HEK293 (cell line): ENCODE results near the gene CCK.
A peak's percentile ranks its signal among the peaks of the same experiment; 100 is the strongest.

Experiments used
- CTCF ChIA-PET: fragments of 350-600 bp; formaldehyde crosslinking; extraction: SDS; loops from one replicate; lab custom pipeline; 2021; ENCODE audit warnings: antibody characterized with exemption; lab: Yijun Ruan, JAX
- POLR2A ChIA-PET: fragments of 300-600 bp; formaldehyde crosslinking; extraction: SDS; loops from one replicate; lab custom pipeline; 2020; ENCODE audit warnings: antibody characterized with exemption, inconsistent platforms; lab: Yijun Ruan, JAX
- H3K27ac ChIP-seq: fragments of 200-500 bp; sonication (Bioruptor generic); 2 replicates; pipeline ENCODE4 v1.5.1; 2014; ENCODE audit warnings: low read depth, low read length, control low read depth, inconsistent platforms; ENCODE audit errors: extremely low read depth
- H3K36me3 ChIP-seq, 2 experiments: fragments of 200-500 bp in 1 of 2; sonication (Bioruptor generic) in 1 of 2; 1 replicate in 1 of 2; 2 replicates in 1 of 2; pipeline ENCODE4 v1.5.1; 2014 to 2017; ENCODE audit warnings: inconsistent platforms in 2 of 2, low read length in 2 of 2; ENCODE audit not compliant: control insufficient read depth in 2 of 2, insufficient read depth in 1 of 2
- H3K4me1 ChIP-seq: fragments of 200-500 bp; sonication (Bioruptor generic); 2 replicates; pipeline ENCODE4 v1.5.1; 2014; ENCODE audit warnings: mild to moderate bottlenecking, low read length, inconsistent platforms; ENCODE audit not compliant: control insufficient read depth, insufficient read depth
- H3K4me3 ChIP-seq: 2 replicates; pipeline ENCODE4 v1.5.1; 2011; ENCODE audit warnings: low read depth, mild to moderate bottlenecking, control low read depth, low read length, moderate library complexity
- H3K9me3 ChIP-seq: fragments of 200-500 bp; sonication (Bioruptor generic); 2 replicates; pipeline ENCODE4 v1.5.1; 2014; ENCODE audit warnings: low read depth, low read length, inconsistent platforms; ENCODE audit not compliant: control insufficient read depth, insufficient read depth
- BCL11A ChIP-seq: fragments of 450-650 bp; formaldehyde crosslinking; IDR thresholded peaks from 2 replicates; pipeline ENCODE4 v1.5.1; 2016; ENCODE audit warnings: low read depth, missing biosample characterization, missing genetic modification characterization
- BCL11B ChIP-seq: fragments of 450-650 bp; formaldehyde crosslinking; IDR thresholded peaks from 2 replicates; pipeline ENCODE4 v1.5.1; 2016; ENCODE audit warnings: low read depth, missing biosample characterization, missing genetic modification characterization
- ELK4 ChIP-seq: IDR thresholded peaks from 2 replicates; pipeline ENCODE4 v1.6.1; 2011; ENCODE audit warnings: mild to moderate bottlenecking, low read depth, low read length, borderline replicate concordance
- GFI1B ChIP-seq: fragments of 450-650 bp; formaldehyde crosslinking; IDR thresholded peaks from 2 replicates; pipeline ENCODE4 v1.5.1; 2016; ENCODE audit warnings: missing biosample characterization, missing genetic modification characterization
- GLI2 ChIP-seq: fragments of 450-650 bp; formaldehyde crosslinking; IDR thresholded peaks from 2 replicates; pipeline ENCODE4; 2017; ENCODE audit warnings: missing biosample characterization, missing genetic modification characterization, low read depth, borderline replicate concordance
- GLIS2 ChIP-seq: fragments of 450-650 bp; formaldehyde crosslinking; IDR thresholded peaks from 2 replicates; pipeline ENCODE4 v1.5.1; 2016; ENCODE audit warnings: missing biosample characterization, missing genetic modification characterization
- HOXA7 ChIP-seq: sonication (generic); formaldehyde crosslinking; IDR thresholded peaks from 2 replicates; pipeline ENCODE4 v1.8.1; 2022; ENCODE audit warnings: missing genetic modification reagents, borderline replicate concordance
- IKZF3 ChIP-seq: fragments of 450-650 bp; IDR thresholded peaks from 2 replicates; pipeline ENCODE4 v1.5.0; 2018; ENCODE audit warnings: missing biosample characterization, mild to moderate bottlenecking, missing genetic modification characterization, moderate library complexity
- KLF17 ChIP-seq: fragments of 450-650 bp; formaldehyde crosslinking; IDR thresholded peaks from 2 replicates; pipeline ENCODE4 v1.5.1; 2016; ENCODE audit warnings: missing biosample characterization, missing genetic modification characterization
- MEIS1 ChIP-seq: sonication (generic); formaldehyde crosslinking; IDR thresholded peaks from 2 replicates; pipeline ENCODE4 v1.8.1; 2022; ENCODE audit warnings: missing genetic modification reagents, mild to moderate bottlenecking, borderline replicate concordance
- WT1 ChIP-seq: fragments of 450-650 bp; formaldehyde crosslinking; IDR thresholded peaks from 2 replicates; pipeline ENCODE4 v1.5.1; 2016; ENCODE audit warnings: missing biosample characterization, missing genetic modification characterization
- YY1 ChIP-seq: fragments of 450-650 bp; formaldehyde crosslinking; IDR thresholded peaks from 2 replicates; pipeline ENCODE4 v1.5.1; 2018; ENCODE audit warnings: missing biosample characterization, missing genetic modification characterization
- ZFP69B ChIP-seq: fragments of 450-650 bp; formaldehyde crosslinking; IDR thresholded peaks from 2 replicates; pipeline ENCODE4 v1.5.1; 2016; ENCODE audit warnings: missing biosample characterization, missing genetic modification characterization
- ZNF146 ChIP-seq: fragments of 450-650 bp; formaldehyde crosslinking; IDR thresholded peaks from 2 replicates; pipeline ENCODE4 v1.5.1; 2016; ENCODE audit warnings: missing biosample characterization, missing genetic modification characterization
- ZNF16 ChIP-seq: fragments of 450-650 bp; formaldehyde crosslinking; IDR thresholded peaks from 2 replicates; pipeline ENCODE4 v1.5.1; 2016; ENCODE audit warnings: low read depth, missing biosample characterization, missing genetic modification characterization
- ZNF223 ChIP-seq: fragments of 450-650 bp; formaldehyde crosslinking; IDR thresholded peaks from 2 replicates; pipeline ENCODE4 v1.5.1; 2016; ENCODE audit warnings: missing biosample characterization, missing genetic modification characterization
- ZNF404 ChIP-seq: fragments of 450-650 bp; formaldehyde crosslinking; IDR thresholded peaks from 2 replicates; pipeline ENCODE4 v1.5.1; 2017; ENCODE audit warnings: missing biosample characterization, missing genetic modification characterization
- ZNF416 ChIP-seq: fragments of 450-650 bp; formaldehyde crosslinking; IDR thresholded peaks from 2 replicates; pipeline ENCODE4 v1.5.1; 2016; ENCODE audit warnings: missing biosample characterization, missing genetic modification characterization
- ZNF449 ChIP-seq: fragments of 450-650 bp; formaldehyde crosslinking; IDR thresholded peaks from 2 replicates; pipeline ENCODE4 v1.5.1; 2017; ENCODE audit warnings: missing biosample characterization, mild to moderate bottlenecking, missing genetic modification characterization, moderate library complexity
- ZNF473 ChIP-seq: fragments of 450-650 bp; formaldehyde crosslinking; IDR thresholded peaks from 2 replicates; pipeline ENCODE4 v1.5.1; 2017; ENCODE audit warnings: missing biosample characterization, missing genetic modification characterization
- ZNF521 ChIP-seq: fragments of 450-650 bp; formaldehyde crosslinking; IDR thresholded peaks from 2 replicates; pipeline ENCODE4 v1.5.1; 2017; ENCODE audit warnings: missing biosample characterization, mild to moderate bottlenecking, missing genetic modification characterization
- ZNF600 ChIP-seq: fragments of 450-650 bp; formaldehyde crosslinking; IDR thresholded peaks from 2 replicates; pipeline ENCODE4 v1.5.1; 2016; ENCODE audit warnings: missing biosample characterization, missing genetic modification characterization
- ZNF701 ChIP-seq: fragments of 450-650 bp; formaldehyde crosslinking; IDR thresholded peaks from 2 replicates; pipeline ENCODE4 v1.5.1; 2016; ENCODE audit warnings: missing biosample characterization, missing genetic modification characterization
- ZSCAN16 ChIP-seq: fragments of 450-650 bp; formaldehyde crosslinking; IDR thresholded peaks from 2 replicates; pipeline ENCODE4 v1.5.1; 2016; ENCODE audit warnings: missing biosample characterization, missing genetic modification characterization
- TF ChIP-seq, protein P1 (sequence below): fragments of 450-650 bp; formaldehyde crosslinking; IDR thresholded peaks from 2 replicates; pipeline ENCODE4; 2016; ENCODE audit warnings: missing biosample characterization, missing genetic modification characterization

Gene CCK

GRCh38 chr3:42226470-42227425 lies 39.2 kb downstream of the CCK start (continued):
- TF ChIP-seq KLF17 (tag by site-specific recombination) (no peak), IKZF3 (no peak), ZNF521 (tag by site-specific recombination) (no peak), GLIS2 (tag by site-specific recombination) (no peak), ZNF473 (tag by site-specific recombination) (no peak), YY1 (no peak), GFI1B (tag by site-specific recombination) (no peak), ZNF223 (no peak), BCL11A (tag by site-specific recombination) (no peak), ZNF701 (no peak)
- TF ChIP-seq, protein P1, sequence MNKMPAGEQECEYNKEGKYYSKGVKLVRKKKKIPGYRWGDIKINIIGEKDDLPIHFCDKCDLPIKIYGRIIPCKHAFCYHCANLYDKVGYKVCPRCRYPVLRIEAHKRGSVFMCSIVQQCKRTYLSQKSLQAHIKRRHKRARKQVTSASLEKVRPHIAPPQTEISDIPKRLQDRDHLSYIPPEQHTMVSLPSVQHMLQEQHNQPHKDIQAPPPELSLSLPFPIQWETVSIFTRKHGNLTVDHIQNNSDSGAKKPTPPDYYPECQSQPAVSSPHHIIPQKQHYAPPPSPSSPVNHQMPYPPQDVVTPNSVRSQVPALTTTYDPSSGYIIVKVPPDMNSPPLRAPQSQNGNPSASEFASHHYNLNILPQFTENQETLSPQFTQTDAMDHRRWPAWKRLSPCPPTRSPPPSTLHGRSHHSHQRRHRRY (tag by site-specific recombination), result no peak

- H3K4me3 ChIP-seq, result no peak overlapping the region
- H3K9me3 ChIP-seq, result no peaks in the 10 kb centered on the region
- ChIA-PET POLR2A (no interaction called here), CTCF (no interaction called here)
- no peaks in the 10 kb centered on the region for H3K4me1 ChIP-seq
- TF ChIP-seq ZNF146 (tag by site-specific recombination) (peak; percentile 81), WT1 (no peak), ZNF404 (tag by site-specific recombination) (no peak), HOXA7 (CRISPR knock-in tag) (no peak)
- peaks cover 0 to 43% of the 10 kb centered on the region in 2 experiments; a peak in 1 of 3 replicates for H3K36me3 ChIP-seq
- no peak overlapping the region for H3K27ac ChIP-seq
These were observed 40.3 kb downstream of the CCK start for GRCh38 chr3:42225486-42226363.

GRCh38 chr3:42224658-42225421 lies 41.1 kb downstream of the CCK start:
- no peak for TF ChIP-seq ZNF701
- TF ChIP-seq ELK4, result no peak
- no peak for TF ChIP-seq MEIS1 (CRISPR knock-in tag)
- TF ChIP-seq ZNF416 (tag by site-specific recombination), result no peak
- TF ChIP-seq ZSCAN16 (tag by site-specific recombination), result no peak
- no peak for TF ChIP-seq BCL11B (tag by site-specific recombination)
- no peak for TF ChIP-seq ZNF16
- no peak for TF ChIP-seq ZNF449 (tag by site-specific recombination)
- TF ChIP-seq ZFP69B (tag by site-specific recombination), result no peak
- TF ChIP-seq GLI2 (tag by site-specific recombination), result no peak
- TF ChIP-seq ZNF600, result no peak
- no peak for TF ChIP-seq ZNF473 (tag by site-specific recombination)
- TF ChIP-seq, all 188 proteins: peak for 0
- Histone ChIP-seq H3K4me1 (no peaks in the 10 kb centered on the region), H3K27ac (no peak overlapping the region), H3K36me3 (peaks cover 0 to 52% of the 10 kb centered on the region in 2 experiments; a peak in 1 of 3 replicates), H3K9me3 (no peaks in the 10 kb centered on the region), H3K4me3 (no peak overlapping the region)
- ChIA-PET CTCF (no interaction called here), POLR2A (no interaction called here)
